Breast epithelium (tissue), 4 donors: Measurements from ENCODE around the gene AKT3. TPM values are rescaled to one million over a fixed set of nuclear protein-coding genes. Genes with fewer than 3 reads are reported as not detected.

Source experiments
- DNase-seq, 2 donors: peaks; one replicate each; pipeline ENCODE4 v3.0.0-alpha.2; 2019; ENCODE audit warnings: low spot score in 2 of 2
- H3K27ac ChIP-seq, 2 donors: fragments of 200-600 bp; sonication (generic) in 1 of 2; one replicate each; pipeline ENCODE4 v1.5.1; 2016 to 2019; ENCODE audit warnings: mild to moderate bottlenecking in 1 of 2
- H3K27me3 ChIP-seq, 2 donors: fragments of 200-600 bp; sonication (generic) in 1 of 2; one replicate each; pipeline versions ENCODE4 v1.5.1 to v1.6.0; 2017 to 2019; ENCODE audit warnings: control low read depth in 1 of 2, mild to moderate bottlenecking in 1 of 2
- H3K36me3 ChIP-seq: fragments of 200-600 bp; one replicate; pipeline ENCODE4 v1.5.1; 2019
- H3K4me1 ChIP-seq, 2 donors: fragments of 200-600 bp; sonication (generic); one replicate each; pipeline ENCODE4 v1.5.1; 2016 to 2019; ENCODE audit warnings: control low read depth in 1 of 2
- H3K4me3 ChIP-seq, 3 donors: fragments of 200-600 bp; sonication (generic); 1 replicate in 2 of 3; 2 replicates in 1 of 3; pipeline ENCODE4 v1.5.1; 2016 to 2019; ENCODE audit warnings: mild to moderate bottlenecking in 3 of 3, moderate library complexity in 2 of 3
- H3K9me3 ChIP-seq, 2 donors: fragments of 200-600 bp; sonication (generic) in 1 of 2; one replicate each; pipeline ENCODE4 v1.5.1; 2016 to 2019; ENCODE audit warnings: control low read depth in 1 of 2
- POLR2A ChIP-seq: fragments of 450-650 bp; IDR thresholded peaks from one replicate; pipeline ENCODE4 v1.6.1; 2016; ENCODE audit warnings: antibody characterized with exemption, mild to moderate bottlenecking, moderate library complexity
- POLR2AphosphoS5 ChIP-seq, 3 donors: sonication (generic); formaldehyde crosslinking; IDR thresholded peaks; one replicate each; pipeline ENCODE4 v1.6.1; 2017; ENCODE audit warnings: antibody characterized with exemption in 3 of 3
- intact Hi-C: fragments of 100-400 bp; cut with DNase I; formaldehyde crosslinking; loops from one replicate; pipeline ENCODE4 v1.15.1; 2023; ENCODE audit warnings: low total_unique reads
- total RNA-seq, 3 donors: library from RNA; depleted of rRNA; stranded (reverse); fragments of >200 nt; gene quantifications; one replicate each; pipeline ENCODE4 v1.1.0, GENCODE V29; 2016
- TF ChIP-seq, protein P1 (sequence below), 3 donors: fragments of 450-650 bp; IDR thresholded peaks; one replicate each; pipeline ENCODE4 v1.5.1; 2016 to 2017; ENCODE audit warnings: antibody characterized with exemption in 3 of 3, mild to moderate bottlenecking in 3 of 3, moderate library complexity in 3 of 3

Gene AKT3
- total RNA-seq, 3 donors from 2014 or later: 49.6 to 58.7 (median 58.7) TPM

DNA sequence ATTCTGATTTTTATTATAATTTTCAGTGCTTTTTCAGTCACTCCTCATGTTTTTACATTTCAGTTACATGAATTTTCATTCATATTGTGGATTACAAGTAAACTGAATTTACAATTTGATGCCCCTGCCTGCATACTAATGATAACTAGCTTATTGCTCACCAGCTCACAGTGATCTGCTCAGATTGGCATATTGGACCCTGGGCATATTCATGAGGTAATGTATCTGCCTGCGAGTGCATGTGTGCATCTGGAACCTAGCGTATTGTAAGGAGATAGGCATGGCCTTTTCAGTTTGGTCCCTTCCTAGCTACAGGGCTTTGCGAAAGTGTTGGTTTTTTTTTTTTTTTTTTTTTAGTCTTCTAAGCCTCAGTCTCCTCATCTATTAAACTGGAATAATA lies 380.5 kb downstream of the AKT3 start:
- Histone ChIP-seq H3K9me3 (no peaks in the 10 kb centered on the region), H3K4me1 (no peaks in the 10 kb centered on the region), H3K4me3 (no peak overlapping the region), H3K27me3 (no peaks in the 10 kb centered on the region), H3K36me3 (no peaks in the 10 kb centered on the region), H3K27ac (no peak overlapping the region)
- intact Hi-C loops: no loop called here
- no peak for DNase-seq
- TF ChIP-seq POLR2A: no peak
- TF ChIP-seq, protein P1, sequence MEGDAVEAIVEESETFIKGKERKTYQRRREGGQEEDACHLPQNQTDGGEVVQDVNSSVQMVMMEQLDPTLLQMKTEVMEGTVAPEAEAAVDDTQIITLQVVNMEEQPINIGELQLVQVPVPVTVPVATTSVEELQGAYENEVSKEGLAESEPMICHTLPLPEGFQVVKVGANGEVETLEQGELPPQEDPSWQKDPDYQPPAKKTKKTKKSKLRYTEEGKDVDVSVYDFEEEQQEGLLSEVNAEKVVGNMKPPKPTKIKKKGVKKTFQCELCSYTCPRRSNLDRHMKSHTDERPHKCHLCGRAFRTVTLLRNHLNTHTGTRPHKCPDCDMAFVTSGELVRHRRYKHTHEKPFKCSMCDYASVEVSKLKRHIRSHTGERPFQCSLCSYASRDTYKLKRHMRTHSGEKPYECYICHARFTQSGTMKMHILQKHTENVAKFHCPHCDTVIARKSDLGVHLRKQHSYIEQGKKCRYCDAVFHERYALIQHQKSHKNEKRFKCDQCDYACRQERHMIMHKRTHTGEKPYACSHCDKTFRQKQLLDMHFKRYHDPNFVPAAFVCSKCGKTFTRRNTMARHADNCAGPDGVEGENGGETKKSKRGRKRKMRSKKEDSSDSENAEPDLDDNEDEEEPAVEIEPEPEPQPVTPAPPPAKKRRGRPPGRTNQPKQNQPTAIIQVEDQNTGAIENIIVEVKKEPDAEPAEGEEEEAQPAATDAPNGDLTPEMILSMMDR (IDR thresholded peaks at IDR 0.05): no peak
- no peak for TF ChIP-seq POLR2AphosphoS5 (IDR thresholded peaks at IDR 0.05)

DNA sequence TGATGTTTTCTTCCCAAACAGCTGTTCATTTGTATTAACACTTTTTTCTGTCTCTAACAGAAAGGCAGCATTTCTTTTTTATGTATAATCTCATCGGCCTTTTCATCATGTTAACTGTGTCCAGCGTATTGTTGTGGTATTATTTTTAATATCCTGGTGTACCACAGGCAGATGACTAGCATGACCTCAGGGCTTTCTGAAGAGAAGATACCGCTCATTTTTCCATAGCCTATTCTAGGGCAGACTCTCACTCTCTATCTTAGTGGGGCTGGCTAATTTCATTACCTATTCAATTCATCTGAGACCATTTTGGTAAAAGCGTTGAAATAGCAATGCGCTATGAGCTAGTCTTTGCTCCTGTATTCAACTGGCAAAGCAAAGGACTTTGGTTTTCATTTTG lies 384.3 kb downstream of the AKT3 start:
- DNase-seq: no peak
- TF ChIP-seq POLR2AphosphoS5 (IDR thresholded peaks at IDR 0.05): no peak
- TF ChIP-seq, protein P1 (IDR thresholded peaks at IDR 0.05): no peak
- intact Hi-C loops: no loop called here
- Histone ChIP-seq H3K4me3 (no peak overlapping the region), H3K36me3 (no peaks in the 10 kb centered on the region), H3K4me1 (no peaks in the 10 kb centered on the region), H3K9me3 (no peaks in the 10 kb centered on the region), H3K27me3 (no peaks in the 10 kb centered on the region), H3K27ac (no peak overlapping the region)

DNA sequence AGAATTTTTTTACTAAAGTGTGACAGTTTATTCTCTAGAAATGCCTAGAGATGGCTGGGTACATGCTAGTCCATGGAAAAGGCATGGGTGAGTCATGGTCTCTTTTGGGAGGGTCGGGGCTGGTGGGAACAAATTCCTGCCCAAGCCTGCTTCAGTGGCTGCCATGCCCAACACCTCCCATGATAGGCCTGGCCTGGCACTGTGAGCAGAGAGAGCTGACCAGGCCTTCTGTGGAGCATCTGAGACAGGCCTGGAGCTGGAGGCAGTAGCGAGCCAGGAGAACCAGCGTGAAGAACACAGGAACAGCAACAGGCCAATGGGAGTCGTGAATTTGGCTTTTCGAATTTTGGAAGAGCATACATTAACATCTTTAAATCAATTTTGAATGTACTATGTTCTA lies 385.0 kb downstream of the AKT3 start:
- H3K27ac ChIP-seq: no peak overlapping the region
- TF ChIP-seq POLR2AphosphoS5 (IDR thresholded peaks at IDR 0.05) (no peak), POLR2A (no peak)
- TF ChIP-seq, protein P1 (IDR thresholded peaks at IDR 0.05): no peak
- DNase-seq: no peak

DNA sequence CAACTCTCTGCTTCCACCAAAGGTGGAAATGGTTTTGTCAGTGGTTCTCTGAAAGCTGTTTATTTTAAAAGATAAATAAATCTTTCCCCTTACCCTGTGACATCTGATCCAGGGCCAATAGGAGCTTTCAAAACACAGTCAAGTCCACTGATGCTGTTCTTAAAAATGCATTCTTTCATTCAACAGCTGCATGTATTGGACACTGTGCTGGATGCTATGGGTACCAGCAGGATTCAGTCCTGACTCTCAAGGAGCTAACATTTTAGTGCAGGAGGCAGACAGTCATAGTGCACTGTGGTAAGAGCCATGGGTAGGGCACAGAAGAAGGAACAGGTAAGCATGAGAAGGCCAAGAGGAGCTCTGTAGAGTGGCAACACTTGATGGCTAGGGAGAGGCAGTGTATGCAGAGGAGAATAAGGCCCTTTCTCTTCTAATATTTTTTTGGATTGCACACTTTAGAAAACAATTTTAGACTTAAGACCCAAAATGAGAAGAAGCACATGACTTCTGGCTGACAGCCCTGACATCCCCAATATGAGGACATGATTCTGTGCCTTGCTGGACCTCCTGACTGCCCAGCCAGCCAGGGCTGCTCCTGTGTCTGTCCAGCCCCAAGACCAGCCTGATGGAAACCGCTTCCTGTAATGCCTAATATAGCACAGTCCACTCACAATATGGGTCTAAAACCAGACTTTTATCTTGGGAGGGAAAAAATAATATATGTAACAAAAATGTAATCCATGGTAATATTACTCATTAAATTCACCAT lies 386.9 kb downstream of the AKT3 start:
- DNase-seq: no peak
- no peaks in the 10 kb centered on the region for H3K27me3 ChIP-seq
- no peaks in the 10 kb centered on the region for H3K4me1 ChIP-seq
- no peak overlapping the region for H3K4me3 ChIP-seq
- no peaks in the 10 kb centered on the region for H3K9me3 ChIP-seq
- no peaks in the 10 kb centered on the region for H3K36me3 ChIP-seq
- H3K27ac ChIP-seq: no peak overlapping the region
- intact Hi-C loops: no loop called here
- TF ChIP-seq POLR2AphosphoS5 (IDR thresholded peaks at IDR 0.05) (no peak), POLR2A (no peak)
- TF ChIP-seq, protein P1 (IDR thresholded peaks at IDR 0.05): no peak

More for the DNA sequence above, 385.0 kb downstream of the AKT3 start:
- H3K27me3 ChIP-seq: no peaks in the 10 kb centered on the region
- no peaks in the 10 kb centered on the region for H3K9me3 ChIP-seq
- no peaks in the 10 kb centered on the region for H3K4me1 ChIP-seq
- no peaks in the 10 kb centered on the region for H3K36me3 ChIP-seq
- H3K4me3 ChIP-seq: no peak overlapping the region
- intact Hi-C loops: no loop called here

DNA sequence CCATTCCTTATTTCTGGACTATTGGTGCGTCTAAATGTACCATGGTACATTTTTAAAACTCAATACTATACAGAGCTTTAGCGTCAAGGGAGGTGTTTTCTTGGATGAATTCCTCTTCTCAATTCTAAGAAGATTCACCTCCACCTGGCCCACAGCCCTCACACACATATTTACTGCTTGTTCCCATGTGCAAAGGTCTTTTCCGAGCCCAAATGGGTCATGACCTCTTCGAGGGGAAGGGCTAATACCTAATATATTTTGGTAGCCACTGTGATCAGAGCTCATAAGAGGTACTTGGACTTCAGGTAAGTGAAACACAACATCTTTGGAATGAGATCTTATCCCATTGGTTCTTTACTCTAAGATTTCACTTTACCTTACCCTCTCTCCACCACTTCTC lies 388.3 kb downstream of the AKT3 start:
- no peaks in the 10 kb centered on the region for H3K9me3 ChIP-seq
- H3K27ac ChIP-seq: no peak overlapping the region
- DNase-seq: no peak
- no peak for TF ChIP-seq POLR2A
- TF ChIP-seq, protein P1 (IDR thresholded peaks at IDR 0.05): no peak
- TF ChIP-seq POLR2AphosphoS5 (IDR thresholded peaks at IDR 0.05): no peak
- H3K36me3 ChIP-seq: no peaks in the 10 kb centered on the region
- no peaks in the 10 kb centered on the region for H3K27me3 ChIP-seq
- H3K4me1 ChIP-seq: no peaks in the 10 kb centered on the region
- no peak overlapping the region for H3K4me3 ChIP-seq
- intact Hi-C loops: no loop called here
